ENCODE data around the gene STN1.

STN1 gene

DNA sequence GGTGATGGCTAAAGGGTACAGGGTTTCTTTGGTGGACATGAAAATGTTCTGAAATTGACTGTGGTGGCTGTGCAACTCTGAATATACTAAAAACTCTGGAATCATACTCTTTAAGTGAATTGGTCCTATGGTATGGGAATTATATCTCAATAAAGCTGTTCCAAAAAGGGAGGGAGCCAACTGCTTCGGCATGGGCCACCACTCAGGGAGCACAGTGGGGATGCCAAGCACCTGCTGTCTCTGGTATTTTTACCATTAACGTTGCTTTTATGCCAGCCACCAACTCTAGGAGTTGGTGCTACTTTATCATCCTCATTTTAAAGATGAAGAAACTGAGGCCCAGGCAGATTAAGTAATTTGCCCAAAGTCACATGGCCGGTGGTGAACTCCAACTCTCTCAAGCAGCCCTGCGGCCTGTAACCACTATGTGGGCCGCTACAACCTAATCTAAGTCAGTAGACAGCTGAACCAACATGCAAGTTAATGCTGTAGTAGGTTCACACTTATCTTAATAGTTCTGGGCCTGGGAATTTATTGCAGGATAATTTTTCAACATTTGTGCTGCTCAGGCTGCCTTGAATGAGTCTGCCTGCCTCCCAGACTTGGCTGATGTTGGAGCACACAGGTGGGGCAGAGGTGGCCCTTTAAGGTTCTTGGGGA lies 83.4 kb downstream of the STN1 start:
- no peak for DNase-seq
- H3K27ac ChIP-seq: no peak overlapping the region
- no peak for TF ChIP-seq CTCF (IDR thresholded peaks at IDR 0.05; ENCODE audit: low read depth, low read length)
- H3K27me3 ChIP-seq (ENCODE audit: insufficient read depth, low read depth, severe bottlenecking): no peaks in the 10 kb centered on the region
- no peak overlapping the region for H3K4me3 ChIP-seq (ENCODE audit: low read depth, low read length)
- H3K36me3 ChIP-seq: no peaks in the 10 kb centered on the region
- H3K9me3 ChIP-seq (ENCODE audit: severe bottlenecking): peaks cover 2% of the 10 kb centered on the region

GRCh38 chr10:103833731-103834365 lies 84.1 kb downstream of the STN1 start:
- no peak for DNase-seq
- TF ChIP-seq CTCF (IDR thresholded peaks at IDR 0.05; ENCODE audit: low read depth, low read length): no peak

DNA sequence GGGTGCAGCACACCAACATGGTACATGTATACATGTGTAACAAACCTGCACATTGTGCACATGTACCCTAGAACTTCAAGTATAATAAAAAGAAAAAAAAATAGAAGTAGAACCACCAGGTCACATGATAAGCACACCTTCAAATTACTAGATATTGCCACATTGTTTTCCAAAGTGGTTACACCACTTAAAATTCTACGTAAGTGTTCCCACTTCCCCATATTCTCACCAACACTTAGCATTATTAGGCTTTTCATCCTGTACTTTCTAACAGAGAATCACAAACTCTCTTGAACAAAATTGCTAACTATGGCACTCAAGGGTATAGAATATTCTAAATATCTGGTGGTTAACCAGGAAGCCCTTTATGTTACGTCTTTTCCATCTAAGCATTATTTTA lies 85.2 kb downstream of the STN1 start:
- H3K27ac ChIP-seq: no peak overlapping the region
- no peaks in the 10 kb centered on the region for H3K27me3 ChIP-seq (ENCODE audit: insufficient read depth, low read depth, severe bottlenecking)
- no peak overlapping the region for H3K4me3 ChIP-seq (ENCODE audit: low read depth, low read length)
- no peak for DNase-seq
- H3K9me3 ChIP-seq (ENCODE audit: severe bottlenecking): peaks cover 2% of the 10 kb centered on the region
- no peak for TF ChIP-seq CTCF (IDR thresholded peaks at IDR 0.05; ENCODE audit: low read depth, low read length)
- H3K36me3 ChIP-seq: no peaks in the 10 kb centered on the region

More at GRCh38 chr10:103833731-103834365, 84.1 kb downstream of the STN1 start:
- H3K36me3 ChIP-seq: no peaks in the 10 kb centered on the region
- H3K27ac ChIP-seq: no peak overlapping the region
- H3K9me3 ChIP-seq (ENCODE audit: severe bottlenecking): peaks cover 2% of the 10 kb centered on the region
- no peak overlapping the region for H3K4me3 ChIP-seq (ENCODE audit: low read depth, low read length)
- no peaks in the 10 kb centered on the region for H3K27me3 ChIP-seq (ENCODE audit: insufficient read depth, low read depth, severe bottlenecking)
